GM12892 (cell line): Measurements from ENCODE around the gene C12orf50.
"Not testable (repeated sequence)": the region's sequence is repeated elsewhere in the genome, so short reads cannot be mapped to it uniquely, and the experiment has no call there.

ENCODE experiments used
- DNase-seq: peaks from one replicate; pipeline ENCODE4 v3.0.0; 2011; ENCODE audit not compliant: insufficient read length
- FAIRE-seq: peaks from 2 replicates; lab custom pipeline; 2011; peaks lifted over from hg19 to GRCh38; lab: Jason Lieb, UNC
- POLR2A ChIP-seq: IDR thresholded peaks from 2 replicates; pipeline ENCODE4 v1.6.1; 2011; ENCODE audit warnings: low read depth, low read length, control low read depth
- POLR2AphosphoS5 ChIP-seq: IDR thresholded peaks from 2 replicates; pipeline ENCODE4 v1.6.1; 2011; ENCODE audit warnings: low read depth, low read length, control low read depth
- TAF1 ChIP-seq: IDR thresholded peaks from 2 replicates; pipeline ENCODE4 v1.6.1; 2011; ENCODE audit warnings: low read depth, mild to moderate bottlenecking, control low read depth, low read length, borderline replicate concordance

C12orf50 gene

GRCh38 chr12:88035271-88035906, 6.2 kb upstream of the C12orf50 start:
- TF ChIP-seq POLR2AphosphoS5 = peak; percentile 82
- TF ChIP-seq TAF1 = peak; percentile 54; the same call in 1 of the 2 replicates
- peak; percentile 91 for TF ChIP-seq POLR2A
- FAIRE-seq (peak; percentile 97), DNase-seq (peak; percentile 68)

- not testable (repeated sequence) for FAIRE-seq, DNase-seq
Measured at GRCh38 chr12:88031161-88031560, 2.0 kb upstream of the C12orf50 start.

- DNase-seq (no peak), FAIRE-seq (no peak)
- TF ChIP-seq POLR2AphosphoS5 (no peak), TAF1 (no peak)
Measured at GRCh38 chr12:88026196-88026595, 3.0 kb downstream of the C12orf50 start.

GRCh38 chr12:88017964-88018363, 11.2 kb downstream of the C12orf50 start:
- FAIRE-seq (no peak), DNase-seq (no peak)
- no peak for TF ChIP-seq POLR2A
- no peak for TF ChIP-seq POLR2AphosphoS5
- no peak for TF ChIP-seq TAF1

- DNase-seq = no peak
- TF ChIP-seq POLR2AphosphoS5 (no peak), TAF1 (no peak), POLR2A (no peak)
- FAIRE-seq = no peak
Measured at GRCh38 chr12:88015825-88016224, 13.4 kb downstream of the C12orf50 start.

- TF ChIP-seq TAF1 = no peak
- no peak for TF ChIP-seq POLR2AphosphoS5
- TF ChIP-seq POLR2A = no peak
- FAIRE-seq (no peak), DNase-seq (no peak)
Measured at GRCh38 chr12:88011755-88012154, 17.4 kb downstream of the C12orf50 start.

- no peak for FAIRE-seq
- TF ChIP-seq POLR2A = no peak
- TF ChIP-seq POLR2AphosphoS5 = no peak
- TF ChIP-seq TAF1 = no peak
- DNase-seq = no peak
Measured at GRCh38 chr12:88006351-88006750, 22.9 kb downstream of the C12orf50 start.

GRCh38 chr12:88001327-88001726, 27.9 kb downstream of the C12orf50 start:
- FAIRE-seq (no peak), DNase-seq (no peak)
- TF ChIP-seq POLR2A = no peak
- TF ChIP-seq POLR2AphosphoS5 = no peak
- TF ChIP-seq TAF1 = no peak

GRCh38 chr12:87995581-87996178, 33.5 kb downstream of the C12orf50 start:
- peak; percentile 76 for FAIRE-seq
- no peak for DNase-seq
- TF ChIP-seq TAF1 (no peak), POLR2AphosphoS5 (no peak), POLR2A (no peak)

GRCh38 chr12:87991483-87991882, 37.7 kb downstream of the C12orf50 start:
- DNase-seq = no peak
- TF ChIP-seq TAF1 (no peak), POLR2AphosphoS5 (no peak), POLR2A (no peak)
- FAIRE-seq = no peak

- TF ChIP-seq POLR2AphosphoS5 (no peak), POLR2A (no peak), TAF1 (no peak)
- no peak for FAIRE-seq
Measured at GRCh38 chr12:87988534-87988933, 40.7 kb downstream of the C12orf50 start.

GRCh38 chr12:87985069-87985675, 44.0 kb downstream of the C12orf50 start:
- DNase-seq (no peak), FAIRE-seq (no peak)
- TF ChIP-seq POLR2AphosphoS5 (no peak), TAF1 (no peak), POLR2A (no peak)

More at GRCh38 chr12:87988534-87988933, 40.7 kb downstream of the C12orf50 start:
- DNase-seq = no peak
